Measurements from ENCODE around the gene ZNF579.
"Not testable (repeated sequence)": the region's sequence is repeated elsewhere in the genome, so short reads cannot be mapped to it uniquely, and the experiment has no call there.

Gene ZNF579

DNA sequence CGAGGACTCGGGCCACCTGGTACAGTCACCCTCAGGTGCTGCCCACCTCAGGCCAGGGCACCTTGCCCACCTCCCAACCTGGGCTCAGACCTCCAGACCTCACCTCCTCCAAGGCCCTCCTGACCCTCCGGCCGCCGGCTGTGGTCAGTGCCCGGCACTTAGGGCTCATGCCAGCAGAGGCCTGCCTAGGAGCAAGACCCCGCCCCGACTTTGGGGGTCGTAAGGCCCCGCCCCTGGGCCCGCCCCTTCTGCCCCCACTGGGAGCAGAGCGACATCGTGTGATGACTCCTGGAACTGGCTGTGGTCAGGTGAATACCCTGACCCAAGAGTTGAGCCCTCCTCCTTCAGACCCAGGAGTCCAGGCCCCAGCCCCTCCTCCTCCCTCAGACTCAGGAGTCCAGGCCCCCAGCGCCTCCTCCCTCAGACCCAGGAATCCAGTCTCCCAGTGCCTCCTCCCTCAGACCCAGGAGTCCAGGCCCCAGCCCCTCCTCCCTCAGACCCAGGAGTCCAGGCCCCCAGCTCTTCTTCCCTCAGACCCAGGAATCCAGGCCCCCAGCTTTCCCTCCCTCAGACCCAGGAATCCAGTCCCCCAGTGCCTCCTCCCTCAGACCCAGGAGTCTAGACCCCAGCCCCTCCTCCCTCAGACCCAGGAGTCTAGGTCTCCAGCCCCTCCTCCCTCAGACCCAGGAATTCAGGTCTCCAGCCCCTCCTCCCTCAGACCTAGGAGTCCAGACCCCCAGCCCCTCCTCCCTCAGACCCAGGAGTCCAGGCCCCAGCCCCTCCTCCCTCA, 43.5 kb downstream of the ZNF579 start, which contains the start of gene SBK2:
SBK2 (minus strand) TSS at position 183 of the 790 bp plus-strand sequence. CDS start 839 bp downstream, outside the sequence.
- DNase-seq, result no peak

DNA sequence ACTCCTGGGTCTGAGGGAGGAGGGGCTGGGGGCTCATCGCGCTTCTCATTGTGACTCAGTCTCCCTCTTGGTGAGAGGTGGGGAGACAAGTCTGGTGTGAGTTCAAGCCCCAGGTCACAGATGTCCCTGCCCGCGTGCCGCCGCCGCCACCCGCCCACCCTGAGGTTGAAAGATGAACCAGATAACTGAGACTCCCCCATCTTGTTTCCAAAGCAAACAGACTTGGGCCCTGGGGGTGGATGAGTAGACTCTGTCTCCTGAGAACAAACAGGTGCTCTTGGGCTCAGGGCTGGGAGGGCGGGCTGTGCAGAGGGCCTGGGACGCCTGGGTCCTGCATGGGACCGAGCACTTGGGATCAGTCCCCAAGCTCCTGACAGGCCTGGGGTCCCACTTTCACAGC, 44.3 kb downstream of the ZNF579 start:
- no peak for DNase-seq

DNA sequence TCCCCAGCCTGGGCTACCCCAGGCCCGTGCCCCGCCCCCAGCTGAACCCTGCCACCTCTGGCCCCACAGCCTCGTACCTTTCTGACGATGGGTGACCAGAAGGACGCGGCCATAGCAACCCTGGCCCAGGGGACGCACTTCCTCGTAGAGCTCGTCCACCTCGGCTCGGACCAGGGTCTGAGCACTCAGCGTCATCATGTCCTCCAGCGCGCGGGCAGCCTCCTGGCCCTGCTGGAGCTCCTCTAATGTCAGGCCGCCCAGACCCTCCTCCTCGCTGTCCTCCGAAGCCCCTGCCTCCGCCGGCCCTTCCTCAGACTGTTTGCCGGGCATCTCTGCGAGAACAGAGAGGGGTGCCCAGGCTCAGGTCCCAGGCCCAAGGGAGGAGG, 44.7 kb downstream of the ZNF579 start:
- DNase-seq, result no peak

DNA sequence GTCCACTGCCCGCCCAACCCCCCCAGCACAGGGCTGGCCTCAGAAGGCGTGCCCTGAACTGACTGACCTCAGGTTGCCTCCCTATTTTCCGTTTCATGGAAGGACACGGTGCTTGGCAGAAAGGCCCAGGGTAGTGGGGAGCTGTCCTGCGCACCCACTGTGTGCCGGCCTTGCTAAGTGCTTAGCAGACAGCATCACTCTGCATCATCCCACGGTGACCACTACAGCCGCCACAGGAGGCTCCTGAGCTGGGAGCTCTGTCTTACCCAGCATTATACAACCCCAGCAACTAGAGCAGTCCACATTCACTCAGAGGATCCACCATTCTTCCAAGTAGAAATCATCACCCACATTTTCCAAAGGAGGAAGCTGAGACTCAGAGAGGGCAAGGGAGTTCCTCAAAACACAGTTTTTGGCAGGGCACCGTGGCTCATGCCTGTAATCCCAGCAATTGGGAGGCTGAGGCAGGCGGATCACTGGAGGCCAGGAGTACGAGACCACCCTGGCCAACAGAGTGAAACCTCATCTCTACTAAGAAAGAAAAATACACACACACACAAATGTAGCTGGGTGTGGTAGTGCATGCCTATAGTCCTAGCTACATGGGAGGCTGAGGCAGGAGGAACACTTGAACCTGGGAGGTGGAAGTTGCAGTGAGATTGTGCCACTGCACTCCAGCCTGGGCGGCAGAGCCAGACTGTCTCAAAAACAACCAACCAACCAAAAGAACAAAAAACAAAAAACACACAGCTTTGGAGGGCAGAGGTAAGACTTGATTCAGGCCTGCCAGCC, 45.3 kb downstream of the ZNF579 start:
- peak in 1 of 2 experiments; percentile 16 for DNase-seq

DNA sequence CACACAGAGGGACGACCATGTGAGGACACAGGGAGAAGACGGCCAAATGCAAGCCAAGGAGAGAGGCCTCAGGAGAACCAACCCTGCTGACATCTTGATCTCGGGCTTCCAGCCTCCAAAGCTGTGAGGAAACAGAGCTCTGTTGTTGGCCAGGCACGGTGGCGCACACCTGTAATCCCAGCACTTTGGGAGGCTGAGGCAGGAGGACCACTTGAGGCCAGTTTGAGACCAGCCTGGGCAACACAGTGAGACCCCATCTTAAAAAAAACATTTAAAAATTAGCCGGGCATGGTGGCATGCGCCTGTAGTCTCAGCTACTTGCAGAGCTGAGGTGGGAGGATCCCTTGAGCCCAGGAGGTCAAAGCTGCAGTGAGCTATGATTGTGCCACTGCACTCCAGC, 46.4 kb downstream of the ZNF579 start:
- DNase-seq, result not testable (repeated sequence)

DNA sequence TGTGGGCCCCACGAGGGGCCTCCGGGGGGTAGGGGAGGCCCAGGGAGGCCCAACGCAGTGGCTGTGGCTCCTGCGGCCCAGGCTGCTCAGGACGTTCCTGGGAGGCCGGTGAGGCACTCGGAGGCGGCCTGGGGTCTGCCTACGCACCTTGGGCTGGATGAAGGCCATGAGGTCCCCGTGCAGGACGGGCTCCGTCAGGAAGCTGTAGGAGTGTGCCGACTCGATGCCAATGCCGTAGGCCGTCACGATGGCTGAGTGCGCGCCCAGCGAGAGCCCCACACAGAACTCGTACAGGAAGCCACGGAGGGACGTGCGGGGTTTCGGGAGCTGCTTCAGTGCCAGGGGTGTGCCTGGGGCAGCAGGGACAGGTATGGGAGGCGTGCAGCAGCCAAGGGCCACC, 49.7 kb downstream of the ZNF579 start:
- DNase-seq, result peak; percentile 17 to 34

DNA sequence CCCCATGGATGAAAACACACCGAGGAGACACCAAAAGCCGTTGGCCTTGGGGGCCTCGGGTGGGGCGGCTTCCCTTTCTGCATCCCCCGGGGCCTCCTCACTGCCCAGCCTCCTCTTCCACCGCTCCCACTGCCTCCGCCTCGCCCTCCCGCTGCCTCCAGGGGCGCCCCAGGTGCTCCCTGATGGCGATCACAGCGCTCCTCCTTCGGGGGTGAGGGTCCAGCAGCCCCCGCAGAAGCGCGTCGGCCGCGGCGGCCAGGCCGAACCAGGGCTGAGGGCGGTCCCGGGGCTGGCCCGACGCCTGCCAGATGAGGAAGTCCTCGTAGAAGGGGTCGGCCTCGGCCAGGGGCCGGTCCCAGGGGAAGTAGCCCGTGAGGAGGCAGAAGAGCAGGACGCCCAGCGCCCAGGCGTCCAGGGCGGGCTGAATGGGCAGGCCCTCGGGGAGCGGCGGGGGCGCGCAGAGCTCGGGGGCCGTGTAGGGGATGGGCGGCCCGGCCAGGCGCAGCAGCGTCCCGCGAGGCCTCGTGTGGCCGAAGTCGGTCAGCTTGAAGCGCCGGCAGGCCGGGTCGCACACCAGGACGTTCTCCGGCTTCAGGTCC, 50.9 kb downstream of the ZNF579 start:
- peak; percentile 24 to 45 for DNase-seq

DNA sequence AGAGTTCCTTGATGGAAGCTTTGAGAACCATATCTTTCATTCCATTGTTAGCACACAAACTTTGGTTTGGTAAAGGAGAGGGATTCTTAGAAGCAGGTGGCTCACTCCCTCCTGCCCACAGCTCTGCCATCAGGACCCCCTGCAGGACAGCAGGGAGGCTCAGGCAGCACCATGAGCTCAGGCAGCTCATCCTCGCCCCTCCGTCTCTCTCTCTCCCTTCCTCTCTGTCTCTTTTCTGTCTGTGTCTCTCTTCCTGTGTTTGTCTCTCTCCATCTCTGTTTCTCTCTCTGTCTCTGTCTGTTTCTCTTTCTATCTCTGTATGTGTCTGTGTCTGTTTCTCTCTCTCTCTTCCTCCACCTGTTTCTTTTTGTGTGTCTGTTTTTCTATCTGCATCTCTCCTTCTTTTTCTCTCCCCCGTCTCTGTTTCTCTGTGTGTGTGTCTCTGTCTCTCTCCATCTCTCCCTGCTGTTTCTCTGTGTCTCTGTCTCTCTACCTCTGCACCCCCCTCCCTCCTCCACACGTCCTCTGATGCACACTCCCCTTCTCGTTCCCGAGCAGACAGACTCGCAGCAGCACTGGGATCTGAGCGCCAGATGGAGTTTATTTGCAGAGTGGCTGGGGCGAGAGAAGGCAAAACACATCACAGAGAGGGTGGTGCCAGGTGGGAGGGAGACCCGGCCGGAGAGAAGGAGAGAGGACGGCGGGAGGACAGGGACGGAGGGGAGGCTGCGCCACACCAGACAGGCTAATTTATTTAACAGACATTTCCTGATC, 52.4 kb downstream of the ZNF579 start:
- DNase-seq, result no peak

DNA sequence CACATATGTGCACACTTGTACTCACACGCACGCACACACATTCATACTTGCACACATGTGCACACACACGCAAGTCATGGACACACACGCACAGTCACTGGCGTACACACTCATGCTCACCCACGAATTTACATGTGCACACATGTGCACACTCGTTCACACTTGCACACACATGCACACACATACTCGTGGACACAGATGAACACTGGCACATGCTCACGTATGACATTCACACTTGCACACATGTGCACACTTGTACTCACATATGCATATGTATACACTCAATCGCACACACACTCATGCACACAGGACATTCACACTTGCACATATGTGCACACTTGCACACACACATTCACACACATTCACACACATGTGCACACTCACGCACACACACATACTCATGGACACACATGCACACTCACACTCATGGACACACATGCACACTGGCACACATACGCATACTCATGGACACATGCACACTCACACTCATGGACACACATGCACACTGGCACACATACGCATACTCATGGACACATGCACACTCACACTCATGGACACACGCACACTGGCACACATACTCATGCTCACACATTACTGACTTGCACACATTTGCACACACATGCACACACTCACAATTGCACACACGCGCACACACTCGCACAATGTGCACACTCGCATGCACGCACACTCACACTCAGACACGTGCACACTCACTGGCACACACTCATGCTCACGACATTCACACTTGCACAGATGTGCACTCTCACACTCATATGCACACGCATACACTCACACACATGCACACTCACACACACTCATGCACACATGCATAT, 53.2 kb downstream of the ZNF579 start:
- no peak for DNase-seq
